ENCODE results near the gene GOLGA7B. TPM values are rescaled to one million over a fixed set of nuclear protein-coding genes. Genes with fewer than 3 reads are reported as not detected.

GOLGA7B gene
- not detected in 2 replicates for total RNA-seq
- 0.02 and 0.03 TPM in 2 replicates for polyA plus RNA-seq
- polyA plus RNA-seq (2011; cell fraction: cytosol; rRNA removed): 0.01 TPM in 1 of 2 replicates, not detected in the other
- polyA plus RNA-seq (2011; cell fraction: nucleus; rRNA removed): not detected in 2 replicates
- 0.04 and 0.15 TPM in 2 replicates for polyA plus RNA-seq (2012)
- polyA minus RNA-seq: not detected in 2 replicates
- not detected for polyA minus RNA-seq (2011; cell fraction: cytosol; rRNA and poly(A)+ RNA removed)
- polyA minus RNA-seq (2011; cell fraction: nucleus; rRNA and poly(A)+ RNA removed): not detected in 2 replicates
- percentile 7 among the genes with signal in this experiment for Bru-seq, nascent RNA
- BruChase-seq, experiment 1, labeled RNA remaining after a 6-hour chase: percentile 10 among the genes with signal in this experiment
- BruChase-seq, experiment 2, labeled RNA remaining after a 2-hour chase: not detected
- long read RNA-seq: 0 reads

DNA sequence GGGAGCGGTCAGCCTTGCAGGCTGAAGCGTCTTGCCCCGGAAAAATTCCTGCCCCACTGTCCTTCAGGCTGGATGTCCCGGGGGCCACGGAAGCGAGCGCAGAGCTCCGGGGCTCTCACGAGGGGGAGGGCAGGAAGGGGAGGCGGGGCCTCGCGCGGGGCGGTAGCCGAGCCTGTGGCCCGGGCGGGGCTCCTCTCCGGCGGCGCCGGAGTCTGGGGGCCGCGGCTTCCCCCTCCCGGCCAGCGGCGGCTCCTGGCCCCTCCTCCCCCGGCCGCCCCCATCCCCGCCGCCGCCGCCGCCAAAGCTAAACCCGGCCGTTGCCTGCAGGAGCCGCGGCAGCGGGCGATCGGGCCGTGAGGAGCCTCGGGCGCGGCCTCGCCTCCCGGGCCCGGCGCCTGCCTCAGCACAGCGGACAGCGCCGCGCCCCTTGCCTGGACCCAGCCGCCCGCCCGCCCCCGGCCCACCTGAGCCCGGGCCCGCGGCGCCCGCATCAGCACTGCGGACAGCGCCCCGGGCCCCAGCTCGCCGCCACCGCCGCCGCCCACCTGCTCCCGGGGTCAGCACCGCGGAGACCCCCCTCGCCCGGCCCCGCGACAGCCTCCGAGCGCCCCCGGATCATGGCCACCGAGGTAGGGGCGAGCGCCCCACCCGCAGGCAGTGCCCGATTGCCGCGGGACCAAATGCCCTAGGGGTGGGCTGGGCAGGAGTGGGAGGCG lies at the start of gene GOLGA7B:
Gene GOLGA7B (plus strand): TSS at position 157 of the 716 bp plus-strand sequence. CDS start 461 bp downstream, at position 618.
- FAIRE-seq (no peak), DNase-seq (ENCODE audit: low read depth, low spot score) (peak; percentile 15)
- no peaks in the 10 kb centered on the region for H3K9me1 ChIP-seq (replicated peaks; ENCODE audit: control insufficient read depth, extremely low read depth, insufficient read depth, low read length)
- ChIA-PET CTCF (interaction anchor here (0.7 to 2.3 kb wide), 5 partner anchors 17 to 191 kb away, joined by 3 to 10 read pairs (median 4); no protein-coding TSS in a partner anchor), POLR2A (interaction anchor here (0.6 kb wide), 1 partner anchor 59 kb away, joined by 3 read pairs; no protein-coding TSS in a partner anchor)
- no peak within 1 kb of the TSS for H3K27ac ChIP-seq (ENCODE audit: insufficient read depth, low read depth, low read length)
- peaks cover 2% of the 10 kb centered on the region for H3K4me1 ChIP-seq (ENCODE audit: control insufficient read depth, extremely low read depth, insufficient read depth, low read length)
- no peak within 1 kb of the TSS for H3K4me2 ChIP-seq (ENCODE audit: insufficient read depth, low read length)
- intact Hi-C loops (cut with micrococcal nuclease) (no loop called here), dilution Hi-C loops (cut with MboI; ENCODE audit: extremely low pct_ligation_motif_present, low sequenced_read_pairs) (no loop called here)
- H3K4me3 ChIP-seq (replicated peaks in 1 of 3; ENCODE audit: insufficient read depth in 1 of 3, low read depth in 1 of 3, low read length in 3 of 3): no peak within 1 kb of the TSS
- BruUV-seq (replicated peaks): no TSS peak
- H2AFZ ChIP-seq (ENCODE audit: low read depth, low read length): no peak within 1 kb of the TSS
- H3K79me2 ChIP-seq (ENCODE audit: control insufficient read depth, insufficient read depth, low read length): no peaks in the 10 kb centered on the region
- H3K9me3 ChIP-seq (replicated peaks; ENCODE audit: control insufficient read depth, insufficient read depth, low read length): no peaks in the 10 kb centered on the region
- H3K27me3 ChIP-seq (ENCODE audit: control insufficient read depth in 2 of 2, insufficient read depth in 2 of 2, low read length in 2 of 2): peaks cover 7 to 17% of the 10 kb centered on the region in 2 experiments
- peak; percentile 16 for TF ChIP-seq EZH2 (IDR thresholded peaks at IDR 0.05; ENCODE audit: borderline replicate concordance, low read depth, low read length, severe bottlenecking)
- TF ChIP-seq FOS (IDR thresholded peaks at IDR 0.05; ENCODE audit: borderline replicate concordance, insufficient read depth, low read length): no peak
- H3K9ac ChIP-seq (replicated peaks; ENCODE audit: extremely low read depth, insufficient read depth, low read length): no peak within 1 kb of the TSS
- no peaks in the 10 kb centered on the region for H4K20me1 ChIP-seq (replicated peaks; ENCODE audit: control insufficient read depth, extremely low read depth, insufficient read depth, low read length)
- no peaks in the 10 kb centered on the region for H3K36me3 ChIP-seq (ENCODE audit: control insufficient read depth in 2 of 2, extremely low read depth in 1 of 2, insufficient read depth in 2 of 2, low read length in 2 of 2)

DNA sequence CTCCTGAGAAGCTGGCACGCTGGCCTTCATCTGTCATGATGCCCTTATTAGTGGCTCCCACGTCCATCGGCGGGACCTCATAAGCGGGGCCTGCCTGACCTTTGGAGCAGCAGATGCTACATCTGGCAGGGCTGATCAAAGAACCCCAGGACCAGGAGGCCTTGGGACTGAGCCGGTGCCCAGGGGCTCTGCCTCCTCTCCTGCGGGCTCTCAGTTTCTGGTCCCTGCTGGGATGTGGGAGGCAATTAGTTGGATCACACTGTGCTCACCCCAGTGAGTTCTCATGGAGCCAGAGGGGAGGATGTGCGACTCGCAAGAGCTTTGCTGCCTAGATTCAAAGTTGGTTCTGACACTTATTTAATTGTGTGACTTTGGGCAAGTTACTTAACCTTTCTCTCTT lies 49.2 kb upstream of the GOLGA7B start:
- no peak overlapping the region for H3K27ac ChIP-seq (ENCODE audit: insufficient read depth, low read depth, low read length)
- H3K4me2 ChIP-seq (ENCODE audit: insufficient read depth, low read length): no peak overlapping the region
- DNase-seq (ENCODE audit: low read depth, low spot score) (no peak), FAIRE-seq (no peak)
- dilution Hi-C loops (cut with MboI; ENCODE audit: extremely low pct_ligation_motif_present, low sequenced_read_pairs) (no loop called here), intact Hi-C loops (cut with micrococcal nuclease) (no loop called here)
- ChIA-PET POLR2A (no interaction called here), CTCF (interaction anchor here (1.1 to 2.4 kb wide), 3 partner anchors 9 to 241 kb away, joined by 3 to 10 read pairs (median 4); no protein-coding TSS in a partner anchor)
- H3K9me3 ChIP-seq (replicated peaks; ENCODE audit: control insufficient read depth, insufficient read depth, low read length): no peaks in the 10 kb centered on the region
- TF ChIP-seq, protein P1, sequence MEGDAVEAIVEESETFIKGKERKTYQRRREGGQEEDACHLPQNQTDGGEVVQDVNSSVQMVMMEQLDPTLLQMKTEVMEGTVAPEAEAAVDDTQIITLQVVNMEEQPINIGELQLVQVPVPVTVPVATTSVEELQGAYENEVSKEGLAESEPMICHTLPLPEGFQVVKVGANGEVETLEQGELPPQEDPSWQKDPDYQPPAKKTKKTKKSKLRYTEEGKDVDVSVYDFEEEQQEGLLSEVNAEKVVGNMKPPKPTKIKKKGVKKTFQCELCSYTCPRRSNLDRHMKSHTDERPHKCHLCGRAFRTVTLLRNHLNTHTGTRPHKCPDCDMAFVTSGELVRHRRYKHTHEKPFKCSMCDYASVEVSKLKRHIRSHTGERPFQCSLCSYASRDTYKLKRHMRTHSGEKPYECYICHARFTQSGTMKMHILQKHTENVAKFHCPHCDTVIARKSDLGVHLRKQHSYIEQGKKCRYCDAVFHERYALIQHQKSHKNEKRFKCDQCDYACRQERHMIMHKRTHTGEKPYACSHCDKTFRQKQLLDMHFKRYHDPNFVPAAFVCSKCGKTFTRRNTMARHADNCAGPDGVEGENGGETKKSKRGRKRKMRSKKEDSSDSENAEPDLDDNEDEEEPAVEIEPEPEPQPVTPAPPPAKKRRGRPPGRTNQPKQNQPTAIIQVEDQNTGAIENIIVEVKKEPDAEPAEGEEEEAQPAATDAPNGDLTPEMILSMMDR (IDR thresholded peaks at IDR 0.05; ENCODE audit: extremely low read depth in 1 of 2, insufficient read depth in 1 of 2, low read depth in 1 of 2, low read length in 2 of 2): no peak
- no peak for TF ChIP-seq JUN (IDR thresholded peaks at IDR 0.05; ENCODE audit: borderline replicate concordance, insufficient read depth, insufficient read length, low read depth)
- no peak for TF ChIP-seq MYC (IDR thresholded peaks at IDR 0.05; ENCODE audit: low read depth, low read length)
- TF ChIP-seq FOS (IDR thresholded peaks at IDR 0.05; ENCODE audit: borderline replicate concordance, insufficient read depth, low read length): no peak
- TF ChIP-seq, protein P2, sequence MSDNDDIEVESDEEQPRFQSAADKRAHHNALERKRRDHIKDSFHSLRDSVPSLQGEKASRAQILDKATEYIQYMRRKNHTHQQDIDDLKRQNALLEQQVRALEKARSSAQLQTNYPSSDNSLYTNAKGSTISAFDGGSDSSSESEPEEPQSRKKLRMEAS (IDR thresholded peaks at IDR 0.05; ENCODE audit: insufficient read depth, insufficient read length): no peak
- TF ChIP-seq POLR2AphosphoS5 (IDR thresholded peaks at IDR 0.05; ENCODE audit: insufficient read depth, low read depth, low read length): no peak
- BruUV-seq (replicated peaks): no TSS peak
- H3K4me3 ChIP-seq (replicated peaks in 1 of 3; ENCODE audit: insufficient read depth in 1 of 3, low read depth in 1 of 3, low read length in 3 of 3): no peak overlapping the region
- no peak overlapping the region for H2AFZ ChIP-seq (ENCODE audit: low read depth, low read length)
- no peaks in the 10 kb centered on the region for H4K20me1 ChIP-seq (replicated peaks; ENCODE audit: control insufficient read depth, extremely low read depth, insufficient read depth, low read length)
- H3K79me2 ChIP-seq (ENCODE audit: control insufficient read depth, insufficient read depth, low read length): no peaks in the 10 kb centered on the region
- H3K4me1 ChIP-seq (ENCODE audit: control insufficient read depth, extremely low read depth, insufficient read depth, low read length): no peaks in the 10 kb centered on the region
- H3K36me3 ChIP-seq (ENCODE audit: control insufficient read depth in 2 of 2, extremely low read depth in 1 of 2, insufficient read depth in 2 of 2, low read length in 2 of 2): no peaks in the 10 kb centered on the region
- no peak overlapping the region for H3K9ac ChIP-seq (replicated peaks; ENCODE audit: extremely low read depth, insufficient read depth, low read length)
- peaks cover 0 to 3% of the 10 kb centered on the region in 2 experiments for H3K27me3 ChIP-seq (ENCODE audit: control insufficient read depth in 2 of 2, insufficient read depth in 2 of 2, low read length in 2 of 2)
- H3K9me1 ChIP-seq (replicated peaks; ENCODE audit: control insufficient read depth, extremely low read depth, insufficient read depth, low read length): no peaks in the 10 kb centered on the region
